A549 treated with dexamethasone at 1 μM for 4 hours (cell line): ENCODE results near the gene PAK2. TPM values are rescaled to one million over a fixed set of nuclear protein-coding genes. Genes with fewer than 3 reads are reported as not detected.

ENCODE experiments used
- total RNA-seq: library from RNA; stranded (reverse); fragments of 200-300 nt; extraction: Qiagen RNA extraction; gene quantifications from 5 replicates; pipeline ENCODE4 v1.2.3, GENCODE V29; 2022

The PAK2 gene
- 31.1 to 45.8 TPM (median 43.1 TPM) in 5 replicates for total RNA-seq

GRCh38 chr3:196739671-196740480, at the start of gene PAK2:
PAK2 (plus strand) TSS chr3:196739857; CDS start chr3:196782647, 42,790 bp downstream.

GRCh38 chr3:196711838-196712513, 27.7 kb upstream of the PAK2 start, which contains the start of the genes CEP19 and PIGX:
CEP19 (minus strand) TSS chr3:196712250; CDS start chr3:196708657, 3,593 bp downstream.
PIGX (plus strand) TSS chr3:196712377.

GRCh38 chr3:196867507-196868296, 128.0 kb downstream of the PAK2 start, which contains the start of gene SENP5:
SENP5 (plus strand) TSS chr3:196867920; CDS start chr3:196885182, 17,262 bp downstream.

Other genes starting within 250 kb of the PAK2 start
- gene RNF168, start 236.1 kb upstream of the PAK2 start, total RNA-seq = 3.7 to 5.0 TPM (median 4.6 TPM) in 5 replicates
- gene SMCO1, start 224.5 kb upstream of the PAK2 start, total RNA-seq = not detected in 5 replicates
- gene WDR53, start 171.3 kb upstream of the PAK2 start, total RNA-seq = 8.9 to 11.7 TPM (median 10.2 TPM) in 5 replicates
- 6.3 to 8.8 TPM (median 7.7 TPM) in 5 replicates for gene FBXO45, start 171.2 kb upstream of the PAK2 start, total RNA-seq
- gene NRROS, start 100.2 kb upstream of the PAK2 start, total RNA-seq = 0.03 to 0.04 TPM (median 0.04 TPM) in 3 of 5 replicates, not detected in the others
- 2.1 to 2.9 TPM (median 2.8 TPM) in 5 replicates for gene CEP19, start 27.6 kb upstream of the PAK2 start, total RNA-seq
- 28.1 to 31.6 TPM (median 31.2 TPM) in 5 replicates for gene PIGX, start 27.5 kb upstream of the PAK2 start, total RNA-seq
- 5.4 to 8.9 TPM (median 7.0 TPM) in 5 replicates for gene SENP5, start 128.1 kb downstream of the PAK2 start, total RNA-seq
- 44.8 to 47.4 TPM (median 45.7 TPM) in 5 replicates for gene NCBP2, start 202.7 kb downstream of the PAK2 start, total RNA-seq
- 0.97 to 1.7 TPM (median 1.6 TPM) in 5 replicates for gene PIGZ, start 229.0 kb downstream of the PAK2 start, total RNA-seq